Lower leg skin (tissue), 3 donors: Measurements from ENCODE around the gene SPATA33.

Experiments used
- POLR2A ChIP-seq, 2 donors: fragments of 450-650 bp; IDR thresholded peaks; one replicate each; pipeline ENCODE4 v1.6.1; 2016 to 2017; ENCODE audit warnings: antibody characterized with exemption in 2 of 2, mild to moderate bottlenecking in 1 of 2, moderate library complexity in 1 of 2
- TF ChIP-seq, protein P1 (sequence below), 3 donors: fragments of 450-650 bp; IDR thresholded peaks; one replicate each; pipeline ENCODE4 v1.5.1; 2016; ENCODE audit warnings: antibody characterized with exemption in 3 of 3, mild to moderate bottlenecking in 3 of 3, moderate library complexity in 2 of 3

DNA sequence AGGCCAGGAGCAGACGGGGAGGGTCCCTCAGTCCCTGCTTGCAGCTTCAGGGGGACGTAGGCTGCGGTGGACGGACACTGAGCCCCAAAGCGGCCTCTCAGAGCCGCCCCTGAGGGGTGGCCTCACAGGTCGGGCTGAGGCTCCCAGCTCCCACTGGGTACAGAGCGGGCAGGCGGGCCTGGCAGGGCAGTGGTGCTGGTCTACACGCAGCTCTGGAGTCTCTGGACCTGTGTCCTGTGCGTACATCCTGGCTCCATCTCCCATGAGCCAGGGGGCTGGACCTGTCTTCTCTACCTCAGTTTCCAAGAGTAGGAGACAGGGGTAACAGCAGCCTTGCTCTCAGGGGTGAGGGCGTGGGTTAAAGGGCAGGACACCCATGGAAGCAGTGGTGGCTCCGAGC, 42.5 kb upstream of the SPATA33 start:
- TF ChIP-seq, protein P1, sequence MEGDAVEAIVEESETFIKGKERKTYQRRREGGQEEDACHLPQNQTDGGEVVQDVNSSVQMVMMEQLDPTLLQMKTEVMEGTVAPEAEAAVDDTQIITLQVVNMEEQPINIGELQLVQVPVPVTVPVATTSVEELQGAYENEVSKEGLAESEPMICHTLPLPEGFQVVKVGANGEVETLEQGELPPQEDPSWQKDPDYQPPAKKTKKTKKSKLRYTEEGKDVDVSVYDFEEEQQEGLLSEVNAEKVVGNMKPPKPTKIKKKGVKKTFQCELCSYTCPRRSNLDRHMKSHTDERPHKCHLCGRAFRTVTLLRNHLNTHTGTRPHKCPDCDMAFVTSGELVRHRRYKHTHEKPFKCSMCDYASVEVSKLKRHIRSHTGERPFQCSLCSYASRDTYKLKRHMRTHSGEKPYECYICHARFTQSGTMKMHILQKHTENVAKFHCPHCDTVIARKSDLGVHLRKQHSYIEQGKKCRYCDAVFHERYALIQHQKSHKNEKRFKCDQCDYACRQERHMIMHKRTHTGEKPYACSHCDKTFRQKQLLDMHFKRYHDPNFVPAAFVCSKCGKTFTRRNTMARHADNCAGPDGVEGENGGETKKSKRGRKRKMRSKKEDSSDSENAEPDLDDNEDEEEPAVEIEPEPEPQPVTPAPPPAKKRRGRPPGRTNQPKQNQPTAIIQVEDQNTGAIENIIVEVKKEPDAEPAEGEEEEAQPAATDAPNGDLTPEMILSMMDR (IDR thresholded peaks at IDR 0.05): no peak
- TF ChIP-seq POLR2A (IDR thresholded peaks at IDR 0.05): no peak
